Measurements from ENCODE around the gene SH2D2A.

DNA sequence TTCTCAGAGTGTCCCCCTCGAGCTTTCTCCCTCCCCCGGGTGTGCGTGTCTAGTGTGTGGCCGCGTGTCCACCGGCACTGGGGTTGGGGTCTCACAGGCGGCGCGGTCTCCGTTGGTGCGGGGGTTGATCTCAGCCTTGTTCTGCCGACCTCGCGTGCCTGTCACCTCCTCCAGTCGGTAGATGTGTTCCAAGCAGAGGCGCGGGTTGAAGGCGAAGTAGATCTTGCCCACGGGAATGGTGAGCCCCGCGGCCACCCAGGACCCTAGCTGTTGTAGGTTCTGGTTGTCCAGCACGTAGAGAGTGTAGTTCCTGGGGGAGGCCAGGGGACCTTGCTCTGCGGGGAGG lies 32.5 kb upstream of the SH2D2A start:
- TF ChIP-seq POLR2A (IDR thresholded peaks at IDR 0.05; ENCODE audit: low read length) (no peak), GATA1 (IDR thresholded peaks at IDR 0.05; ENCODE audit: low read depth, low read length) (no peak)

All from erythroblast (primary cell).